ENCODE results near the gene CAMK2D. TPM values are rescaled to one million over a fixed set of nuclear protein-coding genes. Genes with fewer than 3 reads are reported as not detected.

CAMK2D gene
- total RNA-seq, 1 experiment from 2014 or later = 165 TPM

GRCh38 chr4:113674733-113675132, 86.8 kb downstream of the CAMK2D start:
- no peaks in the 10 kb centered on the region for H4K20me1 ChIP-seq (ENCODE audit: insufficient read depth, low read depth, low read length)
- H3K4me2 ChIP-seq (ENCODE audit: low read depth, low read length, poor library complexity, severe bottlenecking) = no peak overlapping the region
- H3K9me3 ChIP-seq (ENCODE audit: low read length) = no peaks in the 10 kb centered on the region
- H3K4me1 ChIP-seq (ENCODE audit: low read length) = peaks cover 61% of the 10 kb centered on the region
- H3K27me3 ChIP-seq (ENCODE audit: low read length) = no peaks in the 10 kb centered on the region
- peak overlapping the region; percentile 54 for H3K27ac ChIP-seq (ENCODE audit: low read length)
- peaks cover 47% of the 10 kb centered on the region for H3K36me3 ChIP-seq (ENCODE audit: insufficient read depth, low read length)
- H3K79me2 ChIP-seq (ENCODE audit: low read length) = peaks cover 95% of the 10 kb centered on the region
- no peak for DNase-seq
- no peak overlapping the region for H2AFZ ChIP-seq (ENCODE audit: low read length)
- no peak overlapping the region for H3K9ac ChIP-seq (ENCODE audit: low read length)
- no peak overlapping the region for H3K4me3 ChIP-seq (ENCODE audit: low read length)
- H3K9me2 ChIP-seq (replicated peaks; ENCODE audit: insufficient read depth, low read length) = no peaks in the 10 kb centered on the region

DNA sequence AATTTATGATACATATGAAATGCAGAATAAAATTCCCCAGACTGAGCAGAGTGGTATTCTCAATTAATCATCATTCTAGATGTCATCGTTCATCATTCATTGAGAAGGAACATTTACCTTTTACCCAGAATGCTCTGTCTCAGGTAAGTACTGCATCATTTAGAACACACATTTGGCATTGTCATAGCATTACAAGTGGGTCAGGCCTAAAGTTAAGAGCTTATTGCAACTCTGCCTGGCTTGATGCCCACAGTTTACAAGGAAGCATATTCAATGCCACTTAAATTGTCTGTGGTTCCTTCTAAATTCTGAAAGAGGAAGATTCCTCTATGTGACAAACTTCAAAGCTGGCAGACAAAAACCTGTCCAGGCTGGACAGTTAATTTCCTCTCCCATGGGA, 87.3 kb downstream of the CAMK2D start:
- no peaks in the 10 kb centered on the region for H3K9me3 ChIP-seq (ENCODE audit: low read length)
- no peak overlapping the region for H3K9ac ChIP-seq (ENCODE audit: low read length)
- H3K4me1 ChIP-seq (ENCODE audit: low read length) = peaks cover 62% of the 10 kb centered on the region
- H3K4me3 ChIP-seq (ENCODE audit: low read length) = no peak overlapping the region
- H3K27ac ChIP-seq (ENCODE audit: low read length) = peak overlapping the region; percentile 54
- DNase-seq = no peak
- H2AFZ ChIP-seq (ENCODE audit: low read length) = no peak overlapping the region
- no peaks in the 10 kb centered on the region for H3K9me2 ChIP-seq (replicated peaks; ENCODE audit: insufficient read depth, low read length)
- no peaks in the 10 kb centered on the region for H3K27me3 ChIP-seq (ENCODE audit: low read length)
- no peaks in the 10 kb centered on the region for H4K20me1 ChIP-seq (ENCODE audit: insufficient read depth, low read depth, low read length)
- H3K79me2 ChIP-seq (ENCODE audit: low read length) = peaks cover 95% of the 10 kb centered on the region
- no peak overlapping the region for H3K4me2 ChIP-seq (ENCODE audit: low read depth, low read length, poor library complexity, severe bottlenecking)
- H3K36me3 ChIP-seq (ENCODE audit: insufficient read depth, low read length) = peaks cover 51% of the 10 kb centered on the region

DNA sequence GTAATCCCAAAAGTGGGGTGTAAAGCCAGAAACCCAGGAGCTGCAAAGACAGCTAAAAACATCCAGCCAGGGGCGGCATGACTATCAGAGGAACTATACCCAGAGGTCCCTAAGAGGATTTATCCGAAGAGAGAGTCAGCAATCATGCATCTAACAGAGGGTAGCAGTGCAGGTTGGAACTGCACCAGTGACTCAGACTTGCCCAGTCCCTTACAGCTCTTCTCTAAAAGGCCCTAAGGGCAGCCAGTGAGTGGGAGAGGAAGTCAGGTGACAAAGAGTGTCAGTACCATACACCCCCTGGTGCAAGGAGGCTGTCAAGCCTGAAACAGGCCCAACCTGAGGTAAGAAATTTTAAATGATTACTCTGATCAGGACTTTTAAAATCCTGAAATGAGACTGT, 88.1 kb downstream of the CAMK2D start:
- no peaks in the 10 kb centered on the region for H3K9me2 ChIP-seq (replicated peaks; ENCODE audit: insufficient read depth, low read length)
- peaks cover 55% of the 10 kb centered on the region for H3K4me1 ChIP-seq (ENCODE audit: low read length)
- H3K9ac ChIP-seq (ENCODE audit: low read length) = no peak overlapping the region
- no peak overlapping the region for H3K4me3 ChIP-seq (ENCODE audit: low read length)
- DNase-seq = peak; percentile 61
- H4K20me1 ChIP-seq (ENCODE audit: insufficient read depth, low read depth, low read length) = no peaks in the 10 kb centered on the region
- peaks cover 95% of the 10 kb centered on the region for H3K79me2 ChIP-seq (ENCODE audit: low read length)
- peaks cover 51% of the 10 kb centered on the region for H3K36me3 ChIP-seq (ENCODE audit: insufficient read depth, low read length)
- no peak overlapping the region for H3K4me2 ChIP-seq (ENCODE audit: low read depth, low read length, poor library complexity, severe bottlenecking)
- H2AFZ ChIP-seq (ENCODE audit: low read length) = no peak overlapping the region
- no peaks in the 10 kb centered on the region for H3K9me3 ChIP-seq (ENCODE audit: low read length)
- H3K27me3 ChIP-seq (ENCODE audit: low read length) = no peaks in the 10 kb centered on the region
- H3K27ac ChIP-seq (ENCODE audit: low read length) = peak overlapping the region; percentile 54

DNA sequence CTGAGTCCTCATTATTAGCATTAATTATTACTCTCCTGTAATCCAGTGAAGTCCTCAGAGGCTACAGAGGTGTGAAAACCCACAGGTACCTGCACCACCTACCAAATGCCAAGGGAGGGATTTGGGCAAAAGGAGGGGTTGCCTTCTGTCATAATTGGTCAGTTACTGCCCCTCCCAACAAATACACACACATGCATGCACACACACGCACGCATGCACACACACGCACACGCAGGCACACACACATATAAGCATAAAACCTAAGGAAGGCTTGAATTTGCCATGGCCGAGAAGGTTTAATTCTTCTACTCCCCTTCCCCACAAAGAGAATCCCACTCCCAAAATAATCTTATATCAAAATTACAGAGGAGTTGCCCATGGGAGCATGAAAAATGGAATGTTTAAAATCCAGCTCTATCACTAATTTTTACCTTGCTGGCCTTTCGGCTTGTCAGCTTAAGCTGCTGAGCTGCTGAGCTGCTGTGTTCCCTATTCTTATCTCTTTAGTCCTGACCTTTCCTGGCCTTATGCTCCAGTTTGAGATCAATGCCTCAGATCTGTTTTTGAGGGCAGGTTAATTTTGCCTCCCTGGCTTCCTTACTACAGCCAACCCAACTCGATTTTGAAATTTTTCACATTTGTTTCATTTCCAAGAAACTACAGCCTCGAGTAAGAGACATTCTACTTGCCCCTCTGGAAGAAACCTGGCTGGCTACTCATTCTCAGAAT, 95.0 kb downstream of the CAMK2D start:
- Histone ChIP-seq H3K9me2 (replicated peaks; ENCODE audit: insufficient read depth, low read length) (no peaks in the 10 kb centered on the region), H2AFZ (ENCODE audit: low read length) (no peak overlapping the region), H4K20me1 (ENCODE audit: insufficient read depth, low read depth, low read length) (no peaks in the 10 kb centered on the region), H3K9me3 (ENCODE audit: low read length) (no peaks in the 10 kb centered on the region), H3K4me1 (ENCODE audit: low read length) (peaks cover 30% of the 10 kb centered on the region), H3K4me3 (ENCODE audit: low read length) (no peak overlapping the region), H3K79me2 (ENCODE audit: low read length) (peaks cover 94% of the 10 kb centered on the region), H3K36me3 (ENCODE audit: insufficient read depth, low read length) (peaks cover 27% of the 10 kb centered on the region; the same call in 1 of the 2 replicates), H3K9ac (ENCODE audit: low read length) (no peak overlapping the region), H3K27me3 (ENCODE audit: low read length) (no peaks in the 10 kb centered on the region), H3K27ac (ENCODE audit: low read length) (no peak overlapping the region), H3K4me2 (ENCODE audit: low read depth, low read length, poor library complexity, severe bottlenecking) (no peak overlapping the region)
- DNase-seq = no peak

DNA sequence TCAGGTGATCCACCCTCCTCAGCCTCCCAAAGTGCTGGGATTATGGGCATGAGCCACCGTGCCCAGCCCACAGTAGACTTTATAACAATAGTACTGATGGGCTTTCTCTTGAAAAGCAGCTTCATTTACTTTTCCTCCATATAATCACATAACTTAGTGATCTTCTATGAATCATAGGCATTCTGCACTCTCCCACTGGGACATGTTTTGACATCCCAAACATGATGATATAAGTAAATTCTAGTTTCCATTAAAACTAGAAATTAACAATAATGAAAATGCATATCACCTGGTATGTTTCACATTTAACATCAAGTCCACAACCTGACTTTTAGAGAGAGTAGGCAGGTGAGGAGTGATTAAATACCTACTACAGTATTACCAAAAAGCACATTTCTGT, 96.5 kb downstream of the CAMK2D start:
- peaks cover 21% of the 10 kb centered on the region; the same call in 1 of the 2 replicates for H3K36me3 ChIP-seq (ENCODE audit: insufficient read depth, low read length)
- H3K4me2 ChIP-seq (ENCODE audit: low read depth, low read length, poor library complexity, severe bottlenecking) = no peak overlapping the region
- peaks cover 30% of the 10 kb centered on the region for H3K4me1 ChIP-seq (ENCODE audit: low read length)
- no peak overlapping the region for H3K9ac ChIP-seq (ENCODE audit: low read length)
- no peaks in the 10 kb centered on the region for H3K27me3 ChIP-seq (ENCODE audit: low read length)
- no peak overlapping the region for H2AFZ ChIP-seq (ENCODE audit: low read length)
- no peaks in the 10 kb centered on the region for H3K9me3 ChIP-seq (ENCODE audit: low read length)
- no peaks in the 10 kb centered on the region for H3K9me2 ChIP-seq (replicated peaks; ENCODE audit: insufficient read depth, low read length)
- H3K79me2 ChIP-seq (ENCODE audit: low read length) = peaks cover 93% of the 10 kb centered on the region
- H4K20me1 ChIP-seq (ENCODE audit: insufficient read depth, low read depth, low read length) = no peaks in the 10 kb centered on the region
- no peak for DNase-seq
- no peak overlapping the region for H3K4me3 ChIP-seq (ENCODE audit: low read length)
- peak overlapping the region; percentile 6; the same call in 1 of the 2 replicates for H3K27ac ChIP-seq (ENCODE audit: low read length)

DNA sequence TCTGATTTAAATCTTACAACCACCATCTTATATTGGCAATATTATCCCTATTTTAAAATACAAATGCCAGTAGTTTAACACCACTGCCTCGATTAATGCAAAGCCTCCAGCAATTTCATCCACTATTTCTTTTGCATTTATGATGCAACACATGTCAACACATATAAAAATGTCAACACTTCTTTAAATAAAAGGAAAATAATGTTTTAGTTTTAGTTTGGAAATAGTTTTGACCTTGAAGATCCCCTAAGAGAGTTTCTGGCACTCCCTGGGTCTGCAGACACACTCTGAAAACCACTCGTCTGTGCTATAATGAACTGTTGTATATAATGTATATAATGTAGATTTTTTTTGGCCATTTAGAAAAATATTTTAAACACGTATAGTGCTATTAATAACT, 99.0 kb downstream of the CAMK2D start:
- peaks cover 29% of the 10 kb centered on the region for H3K36me3 ChIP-seq (ENCODE audit: insufficient read depth, low read length)
- H3K9me3 ChIP-seq (ENCODE audit: low read length) = no peaks in the 10 kb centered on the region
- no peaks in the 10 kb centered on the region for H3K9me2 ChIP-seq (replicated peaks; ENCODE audit: insufficient read depth, low read length)
- no peaks in the 10 kb centered on the region for H4K20me1 ChIP-seq (ENCODE audit: insufficient read depth, low read depth, low read length)
- no peaks in the 10 kb centered on the region for H3K27me3 ChIP-seq (ENCODE audit: low read length)
- no peak overlapping the region for H2AFZ ChIP-seq (ENCODE audit: low read length)
- H3K4me1 ChIP-seq (ENCODE audit: low read length) = peaks cover 24% of the 10 kb centered on the region
- no peak for DNase-seq
- no peak overlapping the region for H3K4me3 ChIP-seq (ENCODE audit: low read length)
- H3K79me2 ChIP-seq (ENCODE audit: low read length) = peaks cover 93% of the 10 kb centered on the region
- no peak overlapping the region for H3K4me2 ChIP-seq (ENCODE audit: low read depth, low read length, poor library complexity, severe bottlenecking)
- H3K9ac ChIP-seq (ENCODE audit: low read length) = no peak overlapping the region
- H3K27ac ChIP-seq (ENCODE audit: low read length) = no peak overlapping the region

GRCh38 chr4:113659127-113659526, 102.4 kb downstream of the CAMK2D start:
- Histone ChIP-seq H3K79me2 (ENCODE audit: low read length) (peaks cover 92% of the 10 kb centered on the region), H3K36me3 (ENCODE audit: insufficient read depth, low read length) (peaks cover 37% of the 10 kb centered on the region), H3K27ac (ENCODE audit: low read length) (no peak overlapping the region), H4K20me1 (ENCODE audit: insufficient read depth, low read depth, low read length) (no peaks in the 10 kb centered on the region), H2AFZ (ENCODE audit: low read length) (no peak overlapping the region), H3K9me2 (replicated peaks; ENCODE audit: insufficient read depth, low read length) (no peaks in the 10 kb centered on the region), H3K4me2 (ENCODE audit: low read depth, low read length, poor library complexity, severe bottlenecking) (no peak overlapping the region), H3K4me3 (ENCODE audit: low read length) (no peak overlapping the region), H3K9me3 (ENCODE audit: low read length) (no peaks in the 10 kb centered on the region), H3K4me1 (ENCODE audit: low read length) (peaks cover 10% of the 10 kb centered on the region), H3K9ac (ENCODE audit: low read length) (no peak overlapping the region), H3K27me3 (ENCODE audit: low read length) (no peaks in the 10 kb centered on the region)
- DNase-seq = no peak

DNA sequence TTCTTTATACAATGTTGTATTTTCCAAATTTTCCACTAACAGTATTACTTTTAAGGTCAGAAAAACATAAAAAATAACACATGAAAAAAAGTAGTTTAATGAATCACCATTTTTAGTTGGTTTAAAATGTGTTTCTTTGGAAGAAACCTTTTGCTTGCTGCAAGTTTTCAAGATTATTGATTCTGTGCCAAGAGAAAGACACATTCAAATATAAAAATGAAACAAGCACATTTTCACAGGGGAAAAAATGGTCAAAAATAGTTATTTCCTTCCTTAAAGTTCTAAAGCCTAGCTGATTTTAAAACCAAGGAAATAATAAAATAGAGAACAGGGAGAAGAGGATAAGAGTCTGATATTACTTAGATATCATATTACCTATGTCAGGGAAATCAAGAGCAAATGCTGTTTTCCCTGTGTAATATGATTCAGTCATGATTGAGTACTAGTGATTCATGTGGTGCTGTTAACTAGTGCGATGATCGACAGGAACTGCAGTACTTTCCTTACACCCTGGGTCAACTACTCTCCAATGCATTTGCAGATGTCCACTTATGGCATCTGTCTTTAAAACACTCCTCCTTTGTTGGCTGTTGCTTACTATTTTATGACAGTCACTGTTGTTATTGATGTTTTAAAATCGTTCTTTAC, 103.8 kb downstream of the CAMK2D start:
- Histone ChIP-seq H3K79me2 (ENCODE audit: low read length) (peaks cover 95% of the 10 kb centered on the region), H3K4me2 (ENCODE audit: low read depth, low read length, poor library complexity, severe bottlenecking) (no peak overlapping the region), H3K4me3 (ENCODE audit: low read length) (no peak overlapping the region), H3K4me1 (ENCODE audit: low read length) (peaks cover 10% of the 10 kb centered on the region), H3K36me3 (ENCODE audit: insufficient read depth, low read length) (peaks cover 32% of the 10 kb centered on the region), H3K27me3 (ENCODE audit: low read length) (no peaks in the 10 kb centered on the region), H3K27ac (ENCODE audit: low read length) (no peak overlapping the region), H3K9me2 (replicated peaks; ENCODE audit: insufficient read depth, low read length) (no peaks in the 10 kb centered on the region), H3K9me3 (ENCODE audit: low read length) (no peaks in the 10 kb centered on the region), H4K20me1 (ENCODE audit: insufficient read depth, low read depth, low read length) (no peaks in the 10 kb centered on the region), H3K9ac (ENCODE audit: low read length) (no peak overlapping the region), H2AFZ (ENCODE audit: low read length) (no peak overlapping the region)
- no peak for DNase-seq

Data from Karpas-422 (cell line).